ENCODE data around the gene FBXO17. TPM values are rescaled to one million over a fixed set of nuclear protein-coding genes. Genes with fewer than 3 reads are reported as not detected.
"Not testable (repeated sequence)": the region's sequence is repeated elsewhere in the genome, so short reads cannot be mapped to it uniquely, and the experiment has no call there.

The FBXO17 gene
- total RNA-seq, 1 donor from 2014 or later: 4.5 TPM

- no peak for FAIRE-seq
These were observed 5.2 kb upstream of the FBXO17 start for GRCh38 chr19:38980583-38981374.

GRCh38 chr19:38979812-38980211, 4.3 kb upstream of the FBXO17 start:
- DNase-seq (ENCODE audit: low spot score in 2 of 2) (no peak), FAIRE-seq (no peak)

More at GRCh38 chr19:38980583-38981374, 5.2 kb upstream of the FBXO17 start:
- DNase-seq (ENCODE audit: low spot score in 2 of 2): no peak

- no peak for DNase-seq (ENCODE audit: low spot score in 2 of 2)
- no peak for FAIRE-seq
These were observed 2.8 kb upstream of the FBXO17 start for GRCh38 chr19:38978326-38978689.

GRCh38 chr19:38977445-38978325, 2.1 kb upstream of the FBXO17 start:
- no peak for DNase-seq (ENCODE audit: low spot score in 2 of 2)

GRCh38 chr19:38975861-38976271, 324 bp upstream of the FBXO17 start:
- DNase-seq (ENCODE audit: low spot score in 2 of 2): no peak
- no peak for FAIRE-seq

More at GRCh38 chr19:38977445-38978325, 2.1 kb upstream of the FBXO17 start:
- FAIRE-seq: no peak

GRCh38 chr19:38974624-38975213, 823 bp downstream of the FBXO17 start:
- FAIRE-seq: no peak
- no peak for DNase-seq (ENCODE audit: low spot score in 2 of 2)

- FAIRE-seq: no peak
These were observed 3.9 kb downstream of the FBXO17 start for GRCh38 chr19:38971672-38972071.

GRCh38 chr19:38970664-38971532, 4.6 kb downstream of the FBXO17 start:
- no peak for DNase-seq (ENCODE audit: low spot score in 2 of 2)

More at GRCh38 chr19:38971672-38972071, 3.9 kb downstream of the FBXO17 start:
- no peak for DNase-seq (ENCODE audit: low spot score in 2 of 2)

GRCh38 chr19:38966149-38966548, 9.4 kb downstream of the FBXO17 start:
- not testable (repeated sequence) for FAIRE-seq; DNase-seq (ENCODE audit: low spot score in 2 of 2)

More at GRCh38 chr19:38970664-38971532, 4.6 kb downstream of the FBXO17 start:
- FAIRE-seq: no peak

GRCh38 chr19:38964738-38965137, 10.8 kb downstream of the FBXO17 start:
- no peak for DNase-seq (ENCODE audit: low spot score in 2 of 2)
- no peak for FAIRE-seq

- no peak for FAIRE-seq
- no peak for DNase-seq (ENCODE audit: low spot score in 2 of 2)
These were observed 15.9 kb downstream of the FBXO17 start for GRCh38 chr19:38959618-38960017.

GRCh38 chr19:38958301-38958700, 17.2 kb downstream of the FBXO17 start:
- FAIRE-seq (no peak), DNase-seq (ENCODE audit: low spot score in 2 of 2) (no peak)

- DNase-seq (ENCODE audit: low spot score in 2 of 2) (no peak), FAIRE-seq (no peak)
These were observed 19.3 kb downstream of the FBXO17 start for GRCh38 chr19:38956264-38956663.

GRCh38 chr19:38953677-38954076, 21.9 kb downstream of the FBXO17 start:
- FAIRE-seq (no peak), DNase-seq (ENCODE audit: low spot score in 2 of 2) (no peak)

- FAIRE-seq (no peak), DNase-seq (ENCODE audit: low spot score in 2 of 2) (no peak)
These were observed 23.0 kb downstream of the FBXO17 start for GRCh38 chr19:38952395-38953165.

GRCh38 chr19:38951187-38951586, 24.4 kb downstream of the FBXO17 start:
- DNase-seq (ENCODE audit: low spot score in 2 of 2) (no peak), FAIRE-seq (no peak)

GRCh38 chr19:38949580-38950367, 25.8 kb downstream of the FBXO17 start:
- no peak for FAIRE-seq
- DNase-seq (ENCODE audit: low spot score in 2 of 2): peak; percentile 82 to 93

- DNase-seq (ENCODE audit: low spot score in 2 of 2): no peak
- FAIRE-seq: no peak
These were observed 29.1 kb downstream of the FBXO17 start for GRCh38 chr19:38946229-38947010.
